ENCODE measurements around the gene ELOVL1. TPM values are rescaled to one million over a fixed set of nuclear protein-coding genes. Genes with fewer than 3 reads are reported as not detected.
A peak's percentile ranks its signal among the peaks of the same experiment; 100 is the strongest.

ELOVL1 gene
- total RNA-seq, 5 donors from 2014 or later (not counting 1 experiment from before 2014, with no cell fraction given), result 32.3 to 49.2 (median 45.1) TPM

DNA sequence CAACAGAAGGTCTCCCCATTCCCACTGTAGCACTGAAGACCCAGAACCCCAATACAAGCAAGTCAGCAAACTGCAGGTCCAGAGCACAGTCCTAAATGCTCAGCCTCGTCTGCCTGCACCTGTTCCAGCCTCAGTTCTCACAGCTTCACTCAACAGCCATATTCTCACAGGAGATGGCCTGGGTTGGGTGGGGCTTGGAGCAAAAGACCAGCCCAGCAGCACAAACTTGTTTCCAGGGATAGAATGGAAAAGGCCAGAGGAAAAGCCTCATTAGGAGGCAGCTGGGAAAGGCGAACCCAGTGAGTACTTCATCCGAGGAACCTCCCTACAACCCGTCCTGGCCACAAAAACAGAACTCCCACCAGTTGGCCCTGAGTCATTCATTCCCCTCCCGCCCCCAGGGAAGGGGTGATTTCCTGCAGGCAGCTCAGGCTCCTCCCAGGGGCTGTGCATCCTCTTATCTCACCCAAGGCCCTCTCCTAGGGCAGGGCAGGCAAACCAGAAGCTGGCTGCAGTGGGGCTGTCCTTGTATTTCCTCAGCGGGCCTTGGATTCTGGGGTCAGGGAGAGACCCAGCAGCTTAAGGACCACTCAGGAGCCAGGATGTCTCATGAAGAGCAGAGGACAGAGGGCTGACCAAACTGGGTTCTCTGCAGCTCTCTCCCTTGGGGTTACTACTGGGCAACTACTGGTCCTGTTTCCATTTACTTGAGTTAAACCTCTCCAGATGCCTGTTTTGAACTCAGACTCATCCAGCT lies 37.6 kb downstream of the ELOVL1 start:
- Mint-ChIP-seq H3K36me3 (peaks cover 5% of the 10 kb centered on the region), H3K27me3 (no peaks in the 10 kb centered on the region), H3K4me1 (peaks cover 15 to 22% (median 20%) of the 10 kb centered on the region in 3 donors), H3K27ac (no peak overlapping the region), H3K4me3 (no peak overlapping the region), H3K9me3 (peaks cover 0 to 17% (median 6%) of the 10 kb centered on the region in 3 donors)
- WGBS (ENCODE audit: insufficient coverage), result 35% methylated on average over 3 of the region's 6 CpGs
- POLR2A ChIA-PET, result no interaction called here
- Histone ChIP-seq H3K4me1 (ENCODE audit: control insufficient read depth in 1 of 2, extremely low read depth in 1 of 2, insufficient read depth in 2 of 2, low read length in 2 of 2) (peaks cover 4 to 7% of the 10 kb centered on the region in 2 experiments), H3K9me3 (peaks cover 2% of the 10 kb centered on the region), H3K36me3 (ENCODE audit: control insufficient read depth in 2 of 2, extremely low read depth in 1 of 2, insufficient read depth in 1 of 2, low read length in 1 of 2) (no peaks in the 10 kb centered on the region), H3K4me3 (ENCODE audit: control insufficient read depth in 1 of 2, extremely low read depth in 1 of 2, low read length in 1 of 2) (no peak overlapping the region), H3K27me3 (replicated peaks in 1 of 2; ENCODE audit: control insufficient read depth in 2 of 2, extremely low read depth in 1 of 2, insufficient read depth in 2 of 2, low read length in 1 of 2) (peaks cover 0 to 2% of the 10 kb centered on the region in 2 experiments), H3K27ac (ENCODE audit: low read length) (no peak overlapping the region)
- ATAC-seq (replicated peaks in 1 of 4), result no peak
- DNase-seq, result peak in 1 of 35 experiments; percentile 20
- CTCF ChIA-PET, result no interaction called here

DNA sequence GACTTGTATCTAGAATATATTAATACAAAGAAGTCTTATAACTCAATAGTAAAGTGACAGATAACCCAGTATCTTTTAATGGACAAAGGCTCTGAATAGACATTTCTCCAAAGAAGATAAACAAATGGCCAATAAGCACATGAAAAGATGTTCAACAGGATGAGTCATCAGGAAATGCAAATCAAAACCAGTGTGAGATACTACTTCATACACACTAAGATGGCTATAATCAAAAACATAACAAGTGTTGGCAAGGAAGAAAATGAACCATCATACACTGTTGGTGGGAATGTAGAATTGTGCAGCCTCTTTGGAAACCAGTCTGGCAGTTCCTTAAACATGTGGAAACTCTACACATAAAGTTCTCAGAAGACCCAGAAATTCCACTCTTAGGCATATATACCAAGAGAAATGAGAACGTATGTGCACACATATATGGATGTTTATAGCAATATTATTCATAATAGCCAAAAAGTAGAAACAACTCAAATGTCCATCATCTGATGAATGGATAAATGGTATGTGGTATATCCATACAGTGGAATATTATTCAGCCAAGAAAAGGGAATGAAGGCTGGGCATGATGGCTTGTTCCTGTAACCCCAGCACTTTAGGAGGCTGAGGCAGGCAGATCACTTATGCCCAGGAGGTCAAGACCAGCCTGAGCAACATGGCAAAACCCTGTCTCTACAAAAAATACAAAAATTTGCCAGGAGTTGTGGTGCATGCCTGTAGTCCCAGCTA lies 40.1 kb downstream of the ELOVL1 start:
- no peaks in the 10 kb centered on the region for H3K27me3 ChIP-seq (replicated peaks in 1 of 2; ENCODE audit: control insufficient read depth in 2 of 2, extremely low read depth in 1 of 2, insufficient read depth in 2 of 2, low read length in 1 of 2)
- Mint-ChIP-seq H3K36me3 (peaks cover 9% of the 10 kb centered on the region), H3K4me1 (peaks cover 15 to 34% (median 20%) of the 10 kb centered on the region in 3 donors), H3K27me3 (no peaks in the 10 kb centered on the region), H3K9me3 (peaks cover 10 to 28% (median 14%) of the 10 kb centered on the region in 3 donors), H3K4me3 (peak overlapping the region in 1 of 3 donors; percentile 43), H3K27ac (peak overlapping the region; percentile 63 to 77)
- no CpG with 5 or more reads among the region's 1 CpG for WGBS (ENCODE audit: insufficient coverage)
- POLR2A ChIA-PET, result no interaction called here
- peaks cover 2% of the 10 kb centered on the region for H3K9me3 ChIP-seq
- CTCF ChIA-PET, result no interaction called here
- no peak overlapping the region for H3K27ac ChIP-seq (ENCODE audit: low read length)
- DNase-seq (no peak), ATAC-seq (replicated peaks in 1 of 4) (no peak)
- no peak overlapping the region for H3K4me3 ChIP-seq (ENCODE audit: control insufficient read depth in 1 of 2, extremely low read depth in 1 of 2, low read length in 1 of 2)
- H3K4me1 ChIP-seq (ENCODE audit: control insufficient read depth in 1 of 2, extremely low read depth in 1 of 2, insufficient read depth in 2 of 2, low read length in 2 of 2), result peaks cover 4 to 7% of the 10 kb centered on the region in 2 experiments
- H3K36me3 ChIP-seq (ENCODE audit: control insufficient read depth in 2 of 2, extremely low read depth in 1 of 2, insufficient read depth in 1 of 2, low read length in 1 of 2), result no peaks in the 10 kb centered on the region

DNA sequence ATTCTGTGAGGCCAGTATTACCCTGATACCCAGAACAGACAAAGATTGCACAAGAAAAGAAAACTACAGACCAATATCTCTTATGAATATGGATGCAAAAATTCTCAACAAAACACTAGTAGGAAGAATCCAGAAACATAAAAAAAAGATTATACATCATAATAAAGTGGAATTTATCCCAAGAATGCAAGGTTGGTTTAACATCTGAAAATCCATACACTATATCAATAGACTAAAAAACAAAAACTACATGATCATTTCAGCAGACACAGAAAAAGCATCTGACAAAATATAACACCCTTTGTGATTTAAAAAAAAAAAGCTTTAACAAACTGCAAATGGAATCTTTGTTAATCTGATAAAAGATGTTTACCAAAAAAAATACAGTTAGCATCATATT lies 42.4 kb downstream of the ELOVL1 start:
- peaks cover 10 to 28% (median 14%) of the 10 kb centered on the region in 3 donors for H3K9me3 Mint-ChIP-seq
- ATAC-seq (replicated peaks in 1 of 4) (no peak), DNase-seq (no peak)
- H3K4me1 Mint-ChIP-seq, result peaks cover 15 to 31% (median 18%) of the 10 kb centered on the region in 3 donors
- Histone ChIP-seq H3K4me1 (ENCODE audit: control insufficient read depth in 1 of 2, extremely low read depth in 1 of 2, insufficient read depth in 2 of 2, low read length in 2 of 2) (peaks cover 4 to 5% of the 10 kb centered on the region in 2 experiments), H3K27ac (ENCODE audit: low read length) (no peak overlapping the region), H3K27me3 (replicated peaks in 1 of 2; ENCODE audit: control insufficient read depth in 2 of 2, extremely low read depth in 1 of 2, insufficient read depth in 2 of 2, low read length in 1 of 2) (no peaks in the 10 kb centered on the region), H3K36me3 (ENCODE audit: control insufficient read depth in 2 of 2, extremely low read depth in 1 of 2, insufficient read depth in 1 of 2, low read length in 1 of 2) (no peaks in the 10 kb centered on the region), H3K9me3 (peaks cover 2% of the 10 kb centered on the region), H3K4me3 (ENCODE audit: control insufficient read depth in 1 of 2, extremely low read depth in 1 of 2, low read length in 1 of 2) (no peak overlapping the region)
- H3K36me3 Mint-ChIP-seq, result peaks cover 9% of the 10 kb centered on the region
- CTCF ChIA-PET, result no interaction called here
- no peak overlapping the region for H3K4me3 Mint-ChIP-seq
- no peak overlapping the region for H3K27ac Mint-ChIP-seq
- H3K27me3 Mint-ChIP-seq, result no peaks in the 10 kb centered on the region
- POLR2A ChIA-PET, result no interaction called here

GRCh38 chr1:43324810-43325209 lies 43.0 kb downstream of the ELOVL1 start:
- 80% methylated on average over 1 of the region's 1 CpG for WGBS (ENCODE audit: insufficient coverage)
- CTCF ChIA-PET, result no interaction called here
- peaks cover 2% of the 10 kb centered on the region for H3K9me3 ChIP-seq

DNA sequence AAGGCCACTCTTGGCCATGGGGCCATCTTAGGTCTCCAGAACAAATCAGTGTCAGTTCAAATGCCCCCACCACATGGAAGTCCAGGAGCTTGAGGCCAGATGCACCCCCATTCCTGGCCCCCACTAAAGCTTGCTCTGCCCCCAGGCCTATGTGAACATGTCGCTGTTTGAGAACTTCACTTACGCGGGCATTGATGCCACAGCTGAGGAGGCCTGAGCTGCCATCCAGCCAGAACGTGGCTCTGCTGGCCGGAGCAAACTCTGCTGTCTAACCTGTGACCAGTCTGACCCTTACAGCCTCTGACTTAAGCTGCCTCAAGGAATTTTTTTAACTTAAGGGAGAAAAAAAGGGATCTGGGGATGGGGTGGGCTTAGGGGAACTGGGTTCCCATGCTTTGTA lies 45.3 kb downstream of the ELOVL1 start:
- ChIA-PET POLR2A (no interaction called here), CTCF (interaction anchor here in 1 of 2 donors (0.6 kb wide), 1 partner anchor 36 kb away, joined by 4 read pairs; the partner anchor contains the start of gene CDC20)
- H3K36me3 Mint-ChIP-seq, result peaks cover 9% of the 10 kb centered on the region
- Histone ChIP-seq H3K9me3 (peaks cover 2% of the 10 kb centered on the region), H3K27me3 (replicated peaks in 1 of 2; ENCODE audit: control insufficient read depth in 2 of 2, extremely low read depth in 1 of 2, insufficient read depth in 2 of 2, low read length in 1 of 2) (no peaks in the 10 kb centered on the region), H3K36me3 (ENCODE audit: control insufficient read depth in 2 of 2, extremely low read depth in 1 of 2, insufficient read depth in 1 of 2, low read length in 1 of 2) (no peaks in the 10 kb centered on the region), H3K27ac (ENCODE audit: low read length) (no peak overlapping the region), H3K4me3 (ENCODE audit: control insufficient read depth in 1 of 2, extremely low read depth in 1 of 2, low read length in 1 of 2) (no peak overlapping the region), H3K4me1 (ENCODE audit: control insufficient read depth in 1 of 2, extremely low read depth in 1 of 2, insufficient read depth in 2 of 2, low read length in 2 of 2) (peaks cover 0 to 4% of the 10 kb centered on the region in 2 experiments)
- no peaks in the 10 kb centered on the region for H3K27me3 Mint-ChIP-seq
- no peak for ATAC-seq (replicated peaks in 1 of 4)
- no peak overlapping the region for H3K4me3 Mint-ChIP-seq
- DNase-seq, result no peak
- peaks cover 10 to 19% (median 10%) of the 10 kb centered on the region in 3 donors for H3K9me3 Mint-ChIP-seq
- H3K27ac Mint-ChIP-seq, result no peak overlapping the region
- 81% methylated on average over 5 of the region's 5 CpGs for WGBS (ENCODE audit: insufficient coverage)
- H3K4me1 Mint-ChIP-seq, result peaks cover 7 to 21% (median 8%) of the 10 kb centered on the region in 3 donors

More at GRCh38 chr1:43324810-43325209, 43.0 kb downstream of the ELOVL1 start:
- peaks cover 11 to 26% (median 14%) of the 10 kb centered on the region in 3 donors for H3K4me1 Mint-ChIP-seq
- no peak overlapping the region for H3K27ac Mint-ChIP-seq
- peaks cover 9% of the 10 kb centered on the region for H3K36me3 Mint-ChIP-seq
- Histone ChIP-seq H3K27ac (ENCODE audit: low read length) (no peak overlapping the region), H3K4me3 (ENCODE audit: control insufficient read depth in 1 of 2, extremely low read depth in 1 of 2, low read length in 1 of 2) (no peak overlapping the region), H3K36me3 (ENCODE audit: control insufficient read depth in 2 of 2, extremely low read depth in 1 of 2, insufficient read depth in 1 of 2, low read length in 1 of 2) (no peaks in the 10 kb centered on the region), H3K27me3 (replicated peaks in 1 of 2; ENCODE audit: control insufficient read depth in 2 of 2, extremely low read depth in 1 of 2, insufficient read depth in 2 of 2, low read length in 1 of 2) (no peaks in the 10 kb centered on the region), H3K4me1 (ENCODE audit: control insufficient read depth in 1 of 2, extremely low read depth in 1 of 2, insufficient read depth in 2 of 2, low read length in 2 of 2) (peaks cover 0 to 4% of the 10 kb centered on the region in 2 experiments)
- POLR2A ChIA-PET, result no interaction called here
- ATAC-seq (replicated peaks in 1 of 4) (no peak), DNase-seq (no peak)
- peaks cover 10 to 28% (median 14%) of the 10 kb centered on the region in 3 donors for H3K9me3 Mint-ChIP-seq
- H3K4me3 Mint-ChIP-seq, result no peak overlapping the region
- H3K27me3 Mint-ChIP-seq, result no peaks in the 10 kb centered on the region

GRCh38 chr1:43321331-43321891 lies 46.4 kb downstream of the ELOVL1 start:
- ChIA-PET POLR2A (no interaction called here), CTCF (interaction anchor here (0.6 to 1.2 kb wide), 2 partner anchors 91 to 93 kb away, joined by 3 read pairs; no protein-coding TSS in a partner anchor)
- WGBS (ENCODE audit: insufficient coverage), result 90% methylated on average over 15 of the region's 16 CpGs
- Histone ChIP-seq H3K36me3 (ENCODE audit: control insufficient read depth in 2 of 2, extremely low read depth in 1 of 2, insufficient read depth in 1 of 2, low read length in 1 of 2) (no peaks in the 10 kb centered on the region), H3K27me3 (replicated peaks in 1 of 2; ENCODE audit: control insufficient read depth in 2 of 2, extremely low read depth in 1 of 2, insufficient read depth in 2 of 2, low read length in 1 of 2) (peaks cover 0 to 3% of the 10 kb centered on the region in 2 experiments), H3K9me3 (peaks cover 2% of the 10 kb centered on the region), H3K4me3 (ENCODE audit: control insufficient read depth in 1 of 2, extremely low read depth in 1 of 2, low read length in 1 of 2) (no peak overlapping the region), H3K27ac (ENCODE audit: low read length) (no peak overlapping the region), H3K4me1 (ENCODE audit: control insufficient read depth in 1 of 2, extremely low read depth in 1 of 2, insufficient read depth in 2 of 2, low read length in 2 of 2) (no peaks in the 10 kb centered on the region)
- no peak overlapping the region for H3K4me3 Mint-ChIP-seq
- no peak for ATAC-seq (replicated peaks in 1 of 4)
- DNase-seq, result no peak
- no peak overlapping the region for H3K27ac Mint-ChIP-seq
- H3K4me1 Mint-ChIP-seq, result peaks cover 0 to 12% (median 0%) of the 10 kb centered on the region in 3 donors
- H3K9me3 Mint-ChIP-seq, result peaks cover 10 to 18% (median 10%) of the 10 kb centered on the region in 3 donors
- H3K27me3 Mint-ChIP-seq, result no peaks in the 10 kb centered on the region
- peaks cover 9% of the 10 kb centered on the region for H3K36me3 Mint-ChIP-seq
